Liver (tissue), 3 donors: ENCODE data around the gene UCN3.

Experiments
- CTCF ChIP-seq: fragments of 150-350 bp; IDR thresholded peaks from 2 replicates; pipeline ENCODE4 v1.5.1; 2017; ENCODE audit warnings: improper control_type of control experiment, low read depth, low read length; ENCODE audit not compliant: missing input control
- EGR1 ChIP-seq, 2 donors: IDR thresholded peaks; 2 replicates each; pipeline ENCODE4 v1.6.1; 2016 to 2018; ENCODE audit warnings: antibody characterized with exemption in 2 of 2, low read depth in 2 of 2
- FOXA1 ChIP-seq: IDR thresholded peaks from 2 replicates; pipeline ENCODE4 v1.6.1; 2016; ENCODE audit warnings: antibody characterized with exemption
- HNF4G ChIP-seq: IDR thresholded peaks from 2 replicates; pipeline ENCODE4 v1.6.1; 2016; ENCODE audit warnings: antibody characterized with exemption
- JUND ChIP-seq, 2 donors: IDR thresholded peaks; 2 replicates each; pipeline ENCODE4 v1.6.1; 2016; ENCODE audit warnings: antibody characterized with exemption in 2 of 2
- MAX ChIP-seq: IDR thresholded peaks from 2 replicates; pipeline ENCODE4 v1.6.1; 2016; ENCODE audit warnings: antibody characterized with exemption
- NR2F2 ChIP-seq: IDR thresholded peaks from 2 replicates; pipeline ENCODE4 v1.6.1; 2016; ENCODE audit warnings: antibody characterized with exemption
- RAD21 ChIP-seq, 2 donors: IDR thresholded peaks; 2 replicates each; pipeline ENCODE4 v1.6.1; 2016; ENCODE audit warnings: antibody characterized with exemption in 2 of 2, mild to moderate bottlenecking in 2 of 2
- REST ChIP-seq: IDR thresholded peaks from 2 replicates; pipeline ENCODE4 v1.6.1; 2016; ENCODE audit warnings: antibody characterized with exemption, mild to moderate bottlenecking
- SP1 ChIP-seq: IDR thresholded peaks from 2 replicates; pipeline ENCODE4 v1.6.1; 2018; ENCODE audit warnings: antibody characterized with exemption, mild to moderate bottlenecking
- TAF1 ChIP-seq: conservative IDR thresholded peaks from 2 replicates; pipeline ENCODE4 v1.6.1; 2016; ENCODE audit warnings: antibody characterized with exemption, mild to moderate bottlenecking
- YY1 ChIP-seq: IDR thresholded peaks from 2 replicates; pipeline ENCODE4 v1.6.1; 2016; ENCODE audit warnings: antibody characterized with exemption, mild to moderate bottlenecking
- donor health status: healthy.
- donor health status: healthy.

- TF ChIP-seq REST: no peak
- TF ChIP-seq YY1: no peak
- TF ChIP-seq CTCF: no peak
- TF ChIP-seq MAX: no peak
- TF ChIP-seq SP1: no peak
- TF ChIP-seq NR2F2: no peak
- TF ChIP-seq TAF1: no peak
- no peak for TF ChIP-seq JUND (IDR thresholded peaks at IDR 0.05)
- TF ChIP-seq EGR1 (IDR thresholded peaks at IDR 0.05; ENCODE audit: low read depth in 2 of 2): no peak
- no peak for TF ChIP-seq HNF4G
- TF ChIP-seq RAD21 (IDR thresholded peaks at IDR 0.05): no peak
- no peak for TF ChIP-seq FOXA1
Measured at GRCh38 chr10:5317547-5318107, 47.1 kb upstream of the UCN3 start.
